GM18498 (cell line): ENCODE data around the gene KIF19.
"Not testable (repeated sequence)": the region's sequence is repeated elsewhere in the genome, so short reads cannot be mapped to it uniquely, and the experiment has no call there.

Experiments used
- ATAC-seq: cut with Tn5 transposase; IDR thresholded peaks from one replicate; pipeline ENCODE4 v1.9.1; 2021; ENCODE audit warnings: mild to moderate bottlenecking, moderate library complexity; ENCODE audit not compliant: unreplicated experiment

Gene KIF19

GRCh38 chr17:74386386-74386785, 60.4 kb downstream of the KIF19 start:
- no peak for ATAC-seq

GRCh38 chr17:74387365-74388218, 61.6 kb downstream of the KIF19 start:
- ATAC-seq, result no peak

DNA sequence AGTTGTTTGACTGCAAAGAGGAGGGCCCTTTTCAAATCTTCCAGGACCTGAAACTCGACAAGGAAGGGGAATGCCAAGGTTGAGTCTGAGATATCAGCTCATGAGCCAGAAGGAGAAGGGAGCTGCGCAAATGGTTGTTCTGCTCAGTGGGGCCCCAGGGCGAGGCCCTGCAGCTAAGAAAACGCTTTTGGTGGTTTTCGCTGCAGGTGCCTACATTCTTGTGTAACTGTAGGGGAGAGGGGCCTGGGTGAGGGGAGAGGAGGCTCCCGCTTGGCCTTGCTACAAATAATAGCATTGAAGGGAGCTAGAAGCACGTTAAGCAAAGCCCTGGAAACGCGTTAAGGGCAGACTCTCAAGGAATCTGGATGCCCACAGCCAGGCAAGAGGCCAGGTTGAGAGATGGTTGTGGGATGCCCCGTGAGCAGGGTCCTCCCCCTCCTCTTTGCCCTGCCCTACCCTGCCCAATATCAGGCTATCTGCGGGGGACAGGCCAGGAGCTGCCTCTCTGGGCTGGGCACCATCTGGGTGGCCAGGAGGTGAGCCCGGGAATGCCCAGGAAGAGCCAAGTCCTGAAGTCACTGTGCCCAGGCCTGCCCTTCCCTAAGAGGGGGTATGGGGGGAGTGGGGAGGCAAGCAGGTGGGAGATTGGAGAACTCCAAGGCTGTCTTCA, 63.2 kb downstream of the KIF19 start:
- ATAC-seq, result no peak

DNA sequence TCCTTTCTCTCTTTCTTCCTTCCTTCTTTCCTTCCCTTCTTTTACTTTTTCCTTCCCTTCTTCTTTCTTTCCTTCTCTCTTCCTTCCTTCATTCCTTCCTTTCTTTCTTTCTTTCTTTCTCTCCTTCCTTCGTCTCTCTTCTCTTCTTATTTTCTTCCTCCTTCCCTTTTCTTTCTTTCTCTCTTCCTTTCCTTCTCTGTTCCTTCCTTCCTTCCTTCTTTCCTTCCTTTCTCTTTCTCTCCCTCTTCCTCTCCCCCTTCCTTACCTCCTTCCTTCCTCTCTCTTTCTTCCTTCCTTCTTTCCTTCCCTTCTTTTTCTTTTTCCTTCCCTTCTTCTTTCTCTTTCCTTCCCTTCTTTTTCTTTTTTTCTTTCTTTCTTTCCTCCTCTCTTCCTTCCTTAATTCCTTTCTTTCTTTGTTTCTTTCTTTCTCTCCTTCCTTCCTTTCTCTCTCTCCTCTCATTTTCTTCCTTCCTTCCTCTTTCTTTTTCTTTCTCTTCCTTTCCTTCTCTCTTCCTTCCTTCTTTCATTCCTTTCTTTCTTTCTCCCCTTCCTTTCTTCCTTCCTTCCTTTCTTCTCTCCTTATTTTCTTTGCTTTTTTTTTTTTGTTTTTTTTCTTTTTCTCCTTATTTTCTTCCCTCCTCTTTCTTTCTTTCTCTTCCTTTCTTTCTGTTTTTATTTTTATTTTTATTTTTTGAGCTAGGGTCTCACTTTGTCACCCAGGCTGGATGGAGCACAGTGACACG, 64.1 kb downstream of the KIF19 start:
- ATAC-seq, result no peak

- no peak for ATAC-seq
Observed at GRCh38 chr17:74390680-74391653, 64.9 kb downstream of the KIF19 start.

GRCh38 chr17:74391771-74392170, 65.7 kb downstream of the KIF19 start:
- no peak for ATAC-seq

DNA sequence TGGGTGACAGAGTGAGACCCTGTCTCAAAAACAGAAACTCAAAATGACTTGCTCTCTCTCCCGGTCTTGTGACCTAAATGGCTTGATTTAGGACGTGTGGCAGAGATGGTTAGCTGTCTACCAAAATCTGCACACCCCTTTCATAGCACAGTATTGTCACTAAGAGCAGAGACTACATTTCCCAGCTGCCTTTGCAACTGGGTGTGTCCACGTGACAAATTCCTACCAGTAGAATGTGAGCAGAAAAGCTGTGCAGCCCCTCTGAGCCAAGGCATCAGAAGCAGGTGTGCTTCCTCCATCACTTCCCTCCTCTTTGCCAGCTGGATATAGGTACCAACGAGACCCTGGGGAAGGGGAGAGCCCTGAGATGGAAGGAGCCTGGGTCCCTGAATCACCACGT, 66.8 kb downstream of the KIF19 start:
- no peak for ATAC-seq

- no peak for ATAC-seq
Observed at GRCh38 chr17:74393346-74393942, 67.4 kb downstream of the KIF19 start.

DNA sequence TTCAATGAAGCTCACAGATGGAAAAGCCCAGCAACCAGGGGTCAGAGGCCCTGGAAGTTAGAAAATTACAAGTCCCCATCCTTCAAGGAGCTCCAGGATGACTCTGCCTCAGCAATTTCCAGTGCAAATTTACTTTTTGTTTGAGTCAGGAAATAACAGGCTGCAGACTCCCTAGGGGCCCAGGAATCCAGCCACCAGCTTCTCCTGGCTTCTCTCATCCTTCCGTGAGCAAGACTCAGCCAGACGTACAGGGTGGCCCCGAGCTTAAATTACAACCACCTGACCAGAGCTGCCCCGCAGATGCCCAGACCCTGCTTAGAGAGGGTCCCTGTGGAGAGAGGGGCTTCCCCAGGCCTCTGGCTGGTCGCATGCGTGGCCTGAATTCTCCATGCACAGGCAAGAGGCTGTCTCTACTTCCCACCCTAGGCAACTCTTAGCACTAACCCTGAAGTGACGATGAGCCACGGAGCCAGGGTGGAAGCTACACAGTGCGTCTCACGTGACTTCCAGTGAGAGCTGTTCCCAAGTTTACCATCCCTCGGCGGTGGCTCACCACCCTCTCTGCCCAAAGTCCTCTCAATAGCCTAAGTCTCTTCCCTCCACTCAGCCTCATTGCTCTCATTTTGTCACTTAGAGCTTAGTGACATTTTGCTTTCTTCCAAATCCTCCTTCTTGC, 68.4 kb downstream of the KIF19 start:
- no peak for ATAC-seq

GRCh38 chr17:74394977-74395376, 69.0 kb downstream of the KIF19 start:
- no peak for ATAC-seq

DNA sequence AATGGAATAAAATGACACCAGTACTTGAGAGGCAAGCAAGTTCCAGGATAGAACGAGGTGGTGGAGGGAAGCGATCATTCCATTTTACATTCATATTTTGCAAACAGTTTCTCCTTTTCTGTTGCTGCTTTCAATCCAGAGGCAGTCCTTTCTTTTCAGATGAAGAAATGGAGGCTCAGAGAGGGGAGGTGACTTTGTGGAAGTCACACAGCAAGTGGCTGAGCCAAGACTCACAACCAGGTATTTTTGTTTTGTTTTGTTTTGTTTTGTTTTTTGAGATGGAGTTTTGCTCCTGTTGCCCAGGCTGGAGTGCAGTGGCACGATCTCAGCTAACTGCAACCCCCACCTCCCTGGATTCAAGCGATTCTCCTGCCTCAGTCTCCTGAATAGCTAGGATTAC, 70.5 kb downstream of the KIF19 start:
- no peak for ATAC-seq

DNA sequence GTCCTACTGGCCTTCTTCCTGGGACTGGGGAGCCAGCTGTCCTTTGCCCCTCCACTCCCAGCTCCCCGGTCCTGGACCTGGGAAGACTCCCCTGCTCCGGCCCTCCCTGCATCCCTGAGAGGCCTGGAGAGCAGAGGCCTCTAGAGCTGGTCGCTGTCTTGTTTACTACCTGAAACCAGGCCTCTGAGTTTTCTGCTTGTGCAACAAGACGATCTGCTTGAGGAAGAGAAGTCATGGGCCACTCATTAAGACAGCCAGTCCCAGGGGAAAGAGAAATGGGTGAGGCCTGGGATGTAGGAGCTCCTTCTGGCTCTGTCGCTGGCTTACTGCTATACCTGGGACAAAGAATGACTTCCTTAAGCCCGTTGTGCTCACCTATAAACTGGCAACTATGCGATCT, 76.0 kb downstream of the KIF19 start:
- ATAC-seq, result no peak

- ATAC-seq, result no peak
Observed at GRCh38 chr17:74403512-74404137, 77.6 kb downstream of the KIF19 start.

DNA sequence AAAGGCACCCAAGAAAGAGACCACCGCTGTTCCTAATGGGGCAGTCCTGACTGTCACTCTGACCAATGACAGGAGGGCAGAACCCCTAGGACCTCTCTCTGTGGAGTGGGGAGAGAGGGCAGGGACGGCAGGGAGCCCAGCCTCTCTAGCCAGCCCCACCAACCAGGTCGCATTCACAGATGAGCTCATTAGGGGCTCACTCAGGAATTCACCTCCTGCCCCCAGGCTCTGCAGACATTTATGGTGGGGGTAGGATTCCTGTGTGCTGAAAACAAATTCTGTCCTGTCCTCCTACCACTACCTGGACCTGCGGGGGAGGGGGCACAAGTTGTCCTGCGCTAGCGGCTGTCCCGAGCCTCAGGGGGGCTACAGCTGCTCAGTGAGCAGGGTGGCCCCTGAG, 78.2 kb downstream of the KIF19 start:
- ATAC-seq, result no peak

GRCh38 chr17:74404789-74405188, 78.8 kb downstream of the KIF19 start:
- no peak for ATAC-seq

- ATAC-seq, result not testable (repeated sequence)
Observed at GRCh38 chr17:74405311-74405710, 79.3 kb downstream of the KIF19 start.
